ENCODE results near the gene TRAK1. TPM values are rescaled to one million over a fixed set of nuclear protein-coding genes. Genes with fewer than 3 reads are reported as not detected.

Gene TRAK1
- polyA plus RNA-seq, 12 donors, result 59.8 to 133 (median 89.3) TPM; not detected in 1

GRCh38 chr3:42204867-42205599 is 113.9 kb downstream of the TRAK1 start:
- no peak for DNase-seq

GRCh38 chr3:42205800-42206514 is 114.8 kb downstream of the TRAK1 start:
- DNase-seq, result no peak

DNA sequence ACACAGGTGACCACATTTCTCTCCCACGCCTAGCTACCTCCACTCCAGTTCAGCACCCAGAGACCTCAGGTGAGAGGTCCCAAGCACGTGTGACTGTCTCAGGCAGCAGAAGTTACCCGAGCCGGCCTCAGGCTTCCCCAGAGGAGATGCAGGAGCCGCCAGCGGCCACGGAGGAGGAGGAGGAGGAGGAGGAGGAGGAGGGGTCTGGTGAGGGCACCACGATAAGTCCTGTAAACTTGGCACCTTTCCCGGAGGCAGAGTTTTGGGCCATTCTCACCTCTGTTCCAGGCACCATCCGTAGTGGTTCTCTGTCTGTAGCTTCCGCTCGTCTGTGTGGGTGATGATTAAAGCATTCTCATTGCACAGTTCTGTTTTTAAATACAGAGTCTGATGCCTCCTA is 118.8 kb downstream of the TRAK1 start:
- DNase-seq, result no peak

- DNase-seq, result no peak
Observed at GRCh38 chr3:42210726-42211125, 119.6 kb downstream of the TRAK1 start.

GRCh38 chr3:42213417-42213816 is 122.3 kb downstream of the TRAK1 start:
- DNase-seq, result no peak

- DNase-seq, result no peak
Observed at GRCh38 chr3:42214064-42214463, 122.9 kb downstream of the TRAK1 start.

DNA sequence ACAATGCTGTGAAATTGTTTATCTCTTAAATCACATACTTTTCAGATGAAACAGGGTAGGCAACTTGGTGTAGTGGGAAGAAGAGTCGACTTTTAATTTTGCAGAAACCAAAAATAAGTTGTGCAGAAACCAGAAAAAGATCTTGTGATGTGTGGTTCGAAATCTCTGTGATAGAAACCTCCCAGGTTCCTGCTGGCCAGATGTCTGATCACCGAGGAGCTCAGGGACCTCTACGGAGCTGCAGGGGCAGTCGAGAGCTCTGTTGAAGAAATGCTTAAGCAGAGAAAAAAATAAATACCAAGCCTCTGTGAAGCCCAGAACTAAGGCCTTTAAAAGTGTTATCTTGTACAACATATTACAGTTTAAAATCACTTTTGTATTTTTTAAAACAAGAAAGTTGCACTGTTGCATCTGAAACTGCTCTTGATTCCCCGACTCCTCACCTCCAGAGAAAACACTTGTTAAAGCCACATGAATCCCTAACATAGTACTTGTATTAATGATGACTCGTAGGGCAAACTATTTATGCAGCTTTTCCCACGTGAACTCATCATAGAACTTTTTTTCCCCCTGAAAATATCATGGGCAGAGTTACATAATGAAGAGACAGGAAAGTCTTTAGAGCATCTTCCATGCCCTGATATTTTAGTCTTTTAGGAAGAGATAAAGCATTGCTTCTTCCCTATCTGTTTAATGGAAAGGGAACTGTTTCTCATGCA is 123.6 kb downstream of the TRAK1 start:
- DNase-seq, result no peak

- DNase-seq, result no peak
Observed at GRCh38 chr3:42216302-42216701, 125.1 kb downstream of the TRAK1 start.

DNA sequence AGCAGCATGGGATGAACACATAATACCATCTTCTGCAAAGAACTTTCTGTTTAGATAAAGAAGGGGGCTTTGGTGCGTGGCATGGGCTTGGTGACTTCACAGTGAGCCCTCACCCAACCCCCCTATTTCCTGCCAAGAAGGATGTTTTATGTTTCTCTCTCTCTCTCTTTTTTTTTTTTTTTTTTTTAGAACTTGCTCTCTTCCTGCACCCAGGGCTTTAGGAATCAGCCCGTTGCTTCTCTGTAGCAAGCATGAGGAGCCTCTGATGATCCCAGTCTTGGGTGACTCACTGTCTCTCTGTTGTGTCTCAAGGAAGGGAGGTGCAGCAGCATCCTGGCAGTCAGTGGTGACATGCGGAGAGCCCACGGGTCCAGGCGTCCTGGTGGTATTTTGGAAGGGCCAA is 125.8 kb downstream of the TRAK1 start:
- no peak for DNase-seq

- DNase-seq, result no peak
Observed at GRCh38 chr3:42220436-42221121, 129.4 kb downstream of the TRAK1 start.

- no peak for DNase-seq
Observed at GRCh38 chr3:42222942-42223693, 132.0 kb downstream of the TRAK1 start.

DNA sequence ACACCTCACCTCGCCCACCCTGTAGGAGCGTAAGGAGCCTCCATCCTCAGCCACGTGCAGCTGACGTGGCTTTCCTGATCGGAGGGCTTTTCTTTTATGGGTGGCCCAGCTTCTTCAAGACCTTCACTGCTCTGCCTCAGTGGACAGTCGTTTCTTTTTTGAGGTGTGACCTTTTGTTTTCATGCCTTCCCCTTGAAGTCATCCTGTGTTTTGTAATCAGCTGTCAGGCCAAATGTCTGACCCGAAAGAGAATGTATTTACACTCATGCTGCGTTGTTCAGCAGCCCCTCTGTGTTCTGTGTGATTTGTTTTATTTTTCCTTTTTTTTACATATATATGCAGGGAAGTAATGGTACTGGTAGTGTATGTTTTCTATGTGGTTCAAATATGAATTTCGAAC is 133.0 kb downstream of the TRAK1 start:
- no peak for DNase-seq

- DNase-seq, result no peak
Observed at GRCh38 chr3:42224658-42225421, 133.7 kb downstream of the TRAK1 start.

DNA sequence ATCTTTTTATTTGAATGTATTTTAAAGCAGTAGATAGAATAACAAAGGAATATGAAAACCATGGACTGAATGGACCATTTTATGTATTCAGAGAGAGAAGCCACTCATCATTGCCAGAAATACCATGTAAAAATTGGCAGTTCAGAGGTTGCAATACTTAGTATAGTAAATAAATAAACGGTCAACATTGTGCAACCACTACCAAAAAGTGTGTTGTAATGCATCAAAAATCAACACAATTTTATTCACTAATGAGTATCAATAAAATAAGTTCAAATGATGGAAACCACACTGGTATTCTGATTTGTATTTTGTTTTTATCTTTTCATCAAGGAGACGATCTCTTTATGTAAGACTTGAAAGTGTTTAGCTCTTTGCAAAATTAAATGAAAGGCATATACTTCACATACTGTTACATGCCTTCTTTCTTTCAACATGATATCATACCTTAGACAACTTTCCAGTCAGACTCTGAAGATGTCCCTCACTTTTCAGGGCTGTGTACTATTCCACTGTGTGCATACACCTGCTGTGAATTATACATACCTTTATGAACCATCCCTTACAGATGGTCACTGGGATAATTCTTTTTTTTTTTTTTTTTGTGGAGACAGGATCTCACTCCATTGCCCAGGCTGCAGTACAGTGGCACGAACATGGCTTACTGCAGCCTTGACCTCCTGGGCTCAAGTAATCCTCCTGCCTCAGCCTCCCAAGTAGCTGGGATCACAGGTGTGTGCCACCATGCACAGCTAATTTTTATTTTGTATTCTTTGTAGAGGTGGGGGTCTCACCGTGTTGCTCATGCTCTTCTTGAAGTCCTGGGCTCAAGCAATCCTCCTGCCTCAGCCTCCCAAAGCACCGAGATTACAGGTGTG is 134.6 kb downstream of the TRAK1 start:
- no peak for DNase-seq

DNA sequence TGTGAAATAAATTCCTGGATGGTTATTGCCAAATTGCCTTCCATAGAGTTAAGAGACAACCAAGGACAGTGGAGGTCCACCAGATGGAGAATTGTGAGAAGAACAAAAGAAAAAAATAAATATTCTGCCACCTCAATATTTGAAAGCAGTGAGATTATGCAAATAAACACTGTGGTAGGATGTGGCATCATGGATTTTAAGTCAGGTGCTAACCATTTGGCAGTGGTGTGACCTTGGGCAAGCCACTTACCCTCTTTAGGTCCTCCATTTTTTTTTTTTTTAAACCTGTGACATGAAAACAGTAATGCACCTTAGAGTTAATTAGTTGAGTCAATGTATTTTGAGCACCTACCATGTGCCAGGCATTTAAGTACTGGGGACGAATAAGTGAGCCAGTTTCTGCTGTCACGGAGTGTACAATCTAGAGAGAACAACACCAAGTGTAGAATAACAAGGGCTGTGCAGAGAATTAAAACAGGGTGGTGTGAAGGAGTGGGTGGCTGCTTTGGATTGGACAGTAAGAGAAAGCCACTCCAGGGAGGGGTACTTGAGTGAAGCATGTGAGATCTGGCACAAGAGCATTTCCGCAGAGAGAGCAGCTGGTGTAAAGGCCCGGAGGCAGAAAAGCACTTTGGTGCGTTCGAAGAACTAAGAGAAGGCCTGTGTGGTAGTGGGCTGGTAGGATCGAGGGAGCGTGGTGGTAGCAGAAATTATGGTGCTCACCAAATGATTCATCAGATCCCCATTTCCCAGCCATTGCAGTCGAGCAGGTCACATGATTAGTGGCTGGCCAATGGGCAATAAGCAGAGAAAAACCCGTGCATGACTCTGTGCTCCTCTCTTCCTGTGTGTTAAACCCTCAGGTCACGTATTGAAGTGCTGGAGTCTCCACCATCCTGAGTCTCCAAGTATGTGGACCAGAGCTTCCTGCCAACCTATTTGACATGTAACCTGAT is 135.6 kb downstream of the TRAK1 start:
- DNase-seq, result no peak

GRCh38 chr3:42228796-42229195 is 137.6 kb downstream of the TRAK1 start:
- DNase-seq, result no peak

GRCh38 chr3:42229266-42229941 is 138.2 kb downstream of the TRAK1 start:
- DNase-seq, result no peak
